ENCODE measurements around the gene GLP2R.

Gene GLP2R

GRCh38 chr17:9854255-9854654 lies 28.5 kb downstream of the GLP2R start:
- no peak for DNase-seq (ENCODE audit: low read depth)

- no peak for DNase-seq (ENCODE audit: low read depth)
These were observed 29.3 kb downstream of the GLP2R start for GRCh38 chr17:9855036-9855435.

GRCh38 chr17:9859781-9860180 lies 34.1 kb downstream of the GLP2R start:
- DNase-seq (ENCODE audit: low read depth) = no peak

GRCh38 chr17:9860851-9861250 lies 35.1 kb downstream of the GLP2R start:
- no peak for DNase-seq (ENCODE audit: low read depth)

- DNase-seq (ENCODE audit: low read depth) = no peak
These were observed 36.5 kb downstream of the GLP2R start for GRCh38 chr17:9862220-9862619.

GRCh38 chr17:9862949-9863348 lies 37.2 kb downstream of the GLP2R start:
- DNase-seq (ENCODE audit: low read depth) = no peak

- no peak for DNase-seq (ENCODE audit: low read depth)
These were observed 39.9 kb downstream of the GLP2R start for GRCh38 chr17:9865586-9865985.

GRCh38 chr17:9868552-9868951 lies 42.8 kb downstream of the GLP2R start:
- DNase-seq (ENCODE audit: low read depth) = no peak

GRCh38 chr17:9872852-9873251 lies 47.1 kb downstream of the GLP2R start:
- no peak for DNase-seq (ENCODE audit: low read depth)

- no peak for DNase-seq (ENCODE audit: low read depth)
These were observed 49.0 kb downstream of the GLP2R start for GRCh38 chr17:9874722-9875121.

GRCh38 chr17:9875441-9875840 lies 49.7 kb downstream of the GLP2R start:
- DNase-seq (ENCODE audit: low read depth) = no peak

GRCh38 chr17:9878356-9878755 lies 52.6 kb downstream of the GLP2R start:
- no peak for DNase-seq (ENCODE audit: low read depth)

GRCh38 chr17:9878786-9879525 lies 53.2 kb downstream of the GLP2R start:
- DNase-seq (ENCODE audit: low read depth) = no peak

GRCh38 chr17:9880582-9880999 lies 54.9 kb downstream of the GLP2R start:
- no peak for DNase-seq (ENCODE audit: low read depth)

- DNase-seq (ENCODE audit: low read depth) = no peak
These were observed 57.7 kb downstream of the GLP2R start for GRCh38 chr17:9883451-9883850.

GRCh38 chr17:9886141-9886930 lies 60.6 kb downstream of the GLP2R start:
- DNase-seq (ENCODE audit: low read depth) = no peak

- DNase-seq (ENCODE audit: low read depth) = no peak
These were observed 61.8 kb downstream of the GLP2R start for GRCh38 chr17:9887508-9887907.

GRCh38 chr17:9890124-9890523 lies 64.4 kb downstream of the GLP2R start:
- no peak for DNase-seq (ENCODE audit: low read depth)

GRCh38 chr17:9893411-9894012 lies 67.8 kb downstream of the GLP2R start:
- peak; percentile 66 for DNase-seq (ENCODE audit: low read depth)

GRCh38 chr17:9894231-9894630 lies 68.5 kb downstream of the GLP2R start:
- no peak for DNase-seq (ENCODE audit: low read depth)

- DNase-seq (ENCODE audit: low read depth) = no peak
These were observed 70.2 kb downstream of the GLP2R start for GRCh38 chr17:9895923-9896322.

- DNase-seq (ENCODE audit: low read depth) = no peak
These were observed 71.7 kb downstream of the GLP2R start for GRCh38 chr17:9897372-9897968.

- no peak for DNase-seq (ENCODE audit: low read depth)
These were observed 73.1 kb downstream of the GLP2R start for GRCh38 chr17:9898812-9899211.

Data from HS-5 (cell line).